C4-2B (cell line): ENCODE measurements around the gene KLC1.

ENCODE experiments used
- CTCF ChIP-seq: fragments of 450-650 bp; conservative IDR thresholded peaks from 2 replicates; pipeline ENCODE4 v1.5.1; 2017; ENCODE audit warnings: mild to moderate bottlenecking
- ZFX ChIP-seq: fragments of 450-650 bp; IDR thresholded peaks from 2 replicates; pipeline ENCODE4 v1.6.1; 2017

GRCh38 chr14:103657471-103657870 is 28.5 kb downstream of the KLC1 start:
- no peak for TF ChIP-seq CTCF
- no peak for TF ChIP-seq ZFX
